ENCODE results near the gene HEPN1. TPM values are rescaled to one million over a fixed set of nuclear protein-coding genes. Genes with fewer than 3 reads are reported as not detected.

Gene HEPN1
- total and polyA plus RNA-seq, 10 of the 15 experiments (the other 5 are each of a cell fraction or from before 2014, with no cell fraction given): not detected

DNA sequence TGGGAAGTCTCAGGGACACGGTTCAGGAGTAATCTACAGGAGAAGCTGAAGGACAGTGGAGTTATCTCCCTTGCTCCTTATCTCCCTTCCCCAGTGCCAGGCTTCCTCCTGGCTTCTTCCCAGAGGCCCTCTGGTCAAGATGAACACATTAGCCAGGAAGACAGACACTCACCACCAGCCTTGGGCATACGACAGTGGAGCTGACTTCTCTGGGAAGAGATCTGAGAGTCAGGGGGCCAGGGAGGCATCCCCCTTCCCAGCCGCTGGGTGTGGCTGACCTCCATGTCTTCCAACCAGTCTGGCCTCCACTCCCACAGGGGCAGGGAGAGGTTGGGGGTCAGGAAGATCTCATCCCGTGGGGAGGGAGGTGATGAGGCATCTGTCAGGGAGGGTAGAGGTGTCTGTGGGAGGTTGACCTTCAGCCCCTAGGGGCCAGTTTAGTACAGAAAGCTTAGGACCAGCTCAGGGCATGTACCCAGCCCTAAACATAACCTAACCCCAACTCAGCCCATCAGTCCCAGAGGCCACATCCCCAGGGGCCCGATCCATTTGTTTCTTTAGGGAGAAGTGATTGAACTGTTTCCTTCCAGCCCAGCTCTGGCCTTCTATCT lies 34.1 kb upstream of the HEPN1 start:
- H3K27me3 ChIP-seq (replicated peaks in 1 of 2; ENCODE audit: control insufficient read depth in 2 of 2, insufficient read depth in 2 of 2, low read length in 1 of 2): peaks cover 0 to 4% of the 10 kb centered on the region in 2 experiments; a peak in 2 of 4 replicates
- ChIA-PET CTCF (interaction anchor here (1.0 kb wide), 1 partner anchor 18 kb away, joined by 3 read pairs; no protein-coding TSS in a partner anchor), SMC1A (ENCODE audit: uncharacterized antibody, unreplicated experiment) (no interaction called here), RAD21 (ENCODE audit: unreplicated experiment) (no interaction called here), POLR2A (no interaction called here)
- no peaks in the 10 kb centered on the region for H3K9me3 ChIP-seq (replicated peaks; ENCODE audit: control insufficient read depth, insufficient read depth, low read length)
- intact Hi-C loops (cut with micrococcal nuclease; ENCODE audit: unreplicated experiment): loop anchor here (10.0 kb wide), 1 partner anchor 260 kb away; no protein-coding TSS in a partner anchor
- no peak overlapping the region for H3K27ac ChIP-seq (ENCODE audit: control insufficient read depth, insufficient read depth)
- H3K4me1 ChIP-seq (ENCODE audit: control insufficient read depth, insufficient read depth, low read length): no peaks in the 10 kb centered on the region
- H2AFZ ChIP-seq (ENCODE audit: control insufficient read depth, low read depth, low read length): no peak overlapping the region
- TF ChIP-seq, protein P1, sequence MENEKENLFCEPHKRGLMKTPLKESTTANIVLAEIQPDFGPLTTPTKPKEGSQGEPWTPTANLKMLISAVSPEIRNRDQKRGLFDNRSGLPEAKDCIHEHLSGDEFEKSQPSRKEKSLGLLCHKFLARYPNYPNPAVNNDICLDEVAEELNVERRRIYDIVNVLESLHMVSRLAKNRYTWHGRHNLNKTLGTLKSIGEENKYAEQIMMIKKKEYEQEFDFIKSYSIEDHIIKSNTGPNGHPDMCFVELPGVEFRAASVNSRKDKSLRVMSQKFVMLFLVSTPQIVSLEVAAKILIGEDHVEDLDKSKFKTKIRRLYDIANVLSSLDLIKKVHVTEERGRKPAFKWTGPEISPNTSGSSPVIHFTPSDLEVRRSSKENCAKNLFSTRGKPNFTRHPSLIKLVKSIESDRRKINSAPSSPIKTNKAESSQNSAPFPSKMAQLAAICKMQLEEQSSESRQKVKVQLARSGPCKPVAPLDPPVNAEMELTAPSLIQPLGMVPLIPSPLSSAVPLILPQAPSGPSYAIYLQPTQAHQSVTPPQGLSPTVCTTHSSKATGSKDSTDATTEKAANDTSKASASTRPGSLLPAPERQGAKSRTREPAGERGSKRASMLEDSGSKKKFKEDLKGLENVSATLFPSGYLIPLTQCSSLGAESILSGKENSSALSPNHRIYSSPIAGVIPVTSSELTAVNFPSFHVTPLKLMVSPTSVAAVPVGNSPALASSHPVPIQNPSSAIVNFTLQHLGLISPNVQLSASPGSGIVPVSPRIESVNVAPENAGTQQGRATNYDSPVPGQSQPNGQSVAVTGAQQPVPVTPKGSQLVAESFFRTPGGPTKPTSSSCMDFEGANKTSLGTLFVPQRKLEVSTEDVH (IDR thresholded peaks at IDR 0.05; ENCODE audit: low read depth, partially characterized antibody): no peak
- TF ChIP-seq ZSCAN29 (IDR thresholded peaks at IDR 0.05) (no peak), CEBPB (IDR thresholded peaks at IDR 0.05; ENCODE audit: borderline replicate concordance in 1 of 2, low read depth in 2 of 2, low read length in 2 of 2) (no peak)
- TF ChIP-seq, protein P2, sequence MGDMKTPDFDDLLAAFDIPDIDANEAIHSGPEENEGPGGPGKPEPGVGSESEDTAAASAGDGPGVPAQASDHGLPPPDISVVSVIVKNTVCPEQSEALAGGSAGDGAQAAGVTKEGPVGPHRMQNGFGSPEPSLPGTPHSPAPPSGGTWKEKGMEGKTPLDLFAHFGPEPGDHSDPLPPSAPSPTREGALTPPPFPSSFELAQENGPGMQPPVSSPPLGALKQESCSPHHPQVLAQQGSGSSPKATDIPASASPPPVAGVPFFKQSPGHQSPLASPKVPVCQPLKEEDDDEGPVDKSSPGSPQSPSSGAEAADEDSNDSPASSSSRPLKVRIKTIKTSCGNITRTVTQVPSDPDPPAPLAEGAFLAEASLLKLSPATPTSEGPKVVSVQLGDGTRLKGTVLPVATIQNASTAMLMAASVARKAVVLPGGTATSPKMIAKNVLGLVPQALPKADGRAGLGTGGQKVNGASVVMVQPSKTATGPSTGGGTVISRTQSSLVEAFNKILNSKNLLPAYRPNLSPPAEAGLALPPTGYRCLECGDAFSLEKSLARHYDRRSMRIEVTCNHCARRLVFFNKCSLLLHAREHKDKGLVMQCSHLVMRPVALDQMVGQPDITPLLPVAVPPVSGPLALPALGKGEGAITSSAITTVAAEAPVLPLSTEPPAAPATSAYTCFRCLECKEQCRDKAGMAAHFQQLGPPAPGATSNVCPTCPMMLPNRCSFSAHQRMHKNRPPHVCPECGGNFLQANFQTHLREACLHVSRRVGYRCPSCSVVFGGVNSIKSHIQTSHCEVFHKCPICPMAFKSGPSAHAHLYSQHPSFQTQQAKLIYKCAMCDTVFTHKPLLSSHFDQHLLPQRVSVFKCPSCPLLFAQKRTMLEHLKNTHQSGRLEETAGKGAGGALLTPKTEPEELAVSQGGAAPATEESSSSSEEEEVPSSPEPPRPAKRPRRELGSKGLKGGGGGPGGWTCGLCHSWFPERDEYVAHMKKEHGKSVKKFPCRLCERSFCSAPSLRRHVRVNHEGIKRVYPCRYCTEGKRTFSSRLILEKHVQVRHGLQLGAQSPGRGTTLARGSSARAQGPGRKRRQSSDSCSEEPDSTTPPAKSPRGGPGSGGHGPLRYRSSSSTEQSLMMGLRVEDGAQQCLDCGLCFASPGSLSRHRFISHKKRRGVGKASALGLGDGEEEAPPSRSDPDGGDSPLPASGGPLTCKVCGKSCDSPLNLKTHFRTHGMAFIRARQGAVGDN (IDR thresholded peaks at IDR 0.05): no peak
- TF ChIP-seq, protein P3, sequence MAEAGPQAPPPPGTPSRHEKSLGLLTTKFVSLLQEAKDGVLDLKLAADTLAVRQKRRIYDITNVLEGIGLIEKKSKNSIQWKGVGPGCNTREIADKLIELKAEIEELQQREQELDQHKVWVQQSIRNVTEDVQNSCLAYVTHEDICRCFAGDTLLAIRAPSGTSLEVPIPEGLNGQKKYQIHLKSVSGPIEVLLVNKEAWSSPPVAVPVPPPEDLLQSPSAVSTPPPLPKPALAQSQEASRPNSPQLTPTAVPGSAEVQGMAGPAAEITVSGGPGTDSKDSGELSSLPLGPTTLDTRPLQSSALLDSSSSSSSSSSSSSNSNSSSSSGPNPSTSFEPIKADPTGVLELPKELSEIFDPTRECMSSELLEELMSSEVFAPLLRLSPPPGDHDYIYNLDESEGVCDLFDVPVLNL (IDR thresholded peaks at IDR 0.05; ENCODE audit: low read depth, low read length): no peak
- TF ChIP-seq, protein P4, sequence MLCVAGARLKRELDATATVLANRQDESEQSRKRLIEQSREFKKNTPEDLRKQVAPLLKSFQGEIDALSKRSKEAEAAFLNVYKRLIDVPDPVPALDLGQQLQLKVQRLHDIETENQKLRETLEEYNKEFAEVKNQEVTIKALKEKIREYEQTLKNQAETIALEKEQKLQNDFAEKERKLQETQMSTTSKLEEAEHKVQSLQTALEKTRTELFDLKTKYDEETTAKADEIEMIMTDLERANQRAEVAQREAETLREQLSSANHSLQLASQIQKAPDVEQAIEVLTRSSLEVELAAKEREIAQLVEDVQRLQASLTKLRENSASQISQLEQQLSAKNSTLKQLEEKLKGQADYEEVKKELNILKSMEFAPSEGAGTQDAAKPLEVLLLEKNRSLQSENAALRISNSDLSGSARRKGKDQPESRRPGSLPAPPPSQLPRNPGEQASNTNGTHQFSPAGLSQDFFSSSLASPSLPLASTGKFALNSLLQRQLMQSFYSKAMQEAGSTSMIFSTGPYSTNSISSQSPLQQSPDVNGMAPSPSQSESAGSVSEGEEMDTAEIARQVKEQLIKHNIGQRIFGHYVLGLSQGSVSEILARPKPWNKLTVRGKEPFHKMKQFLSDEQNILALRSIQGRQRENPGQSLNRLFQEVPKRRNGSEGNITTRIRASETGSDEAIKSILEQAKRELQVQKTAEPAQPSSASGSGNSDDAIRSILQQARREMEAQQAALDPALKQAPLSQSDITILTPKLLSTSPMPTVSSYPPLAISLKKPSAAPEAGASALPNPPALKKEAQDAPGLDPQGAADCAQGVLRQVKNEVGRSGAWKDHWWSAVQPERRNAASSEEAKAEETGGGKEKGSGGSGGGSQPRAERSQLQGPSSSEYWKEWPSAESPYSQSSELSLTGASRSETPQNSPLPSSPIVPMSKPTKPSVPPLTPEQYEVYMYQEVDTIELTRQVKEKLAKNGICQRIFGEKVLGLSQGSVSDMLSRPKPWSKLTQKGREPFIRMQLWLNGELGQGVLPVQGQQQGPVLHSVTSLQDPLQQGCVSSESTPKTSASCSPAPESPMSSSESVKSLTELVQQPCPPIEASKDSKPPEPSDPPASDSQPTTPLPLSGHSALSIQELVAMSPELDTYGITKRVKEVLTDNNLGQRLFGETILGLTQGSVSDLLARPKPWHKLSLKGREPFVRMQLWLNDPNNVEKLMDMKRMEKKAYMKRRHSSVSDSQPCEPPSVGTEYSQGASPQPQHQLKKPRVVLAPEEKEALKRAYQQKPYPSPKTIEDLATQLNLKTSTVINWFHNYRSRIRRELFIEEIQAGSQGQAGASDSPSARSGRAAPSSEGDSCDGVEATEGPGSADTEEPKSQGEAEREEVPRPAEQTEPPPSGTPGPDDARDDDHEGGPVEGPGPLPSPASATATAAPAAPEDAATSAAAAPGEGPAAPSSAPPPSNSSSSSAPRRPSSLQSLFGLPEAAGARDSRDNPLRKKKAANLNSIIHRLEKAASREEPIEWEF (IDR thresholded peaks at IDR 0.05; ENCODE audit: insufficient replicate concordance, low read depth, low read length): no peak
- no peak overlapping the region for H3K4me3 ChIP-seq
- no peak for ATAC-seq
- WGBS (ENCODE audit: insufficient coverage, insufficient replicate concordance, low lambda C conversion rate, missing lambda C conversion rate): 0% methylated on average over 5 of the region's 5 CpGs
- DNase-seq (ENCODE audit: low read depth, low spot score): no peak
- FAIRE-seq: no peak
- no TSS peak for BruUV-seq (replicated peaks)
- no peaks in the 10 kb centered on the region; a peak in 1 of 4 replicates for H3K36me3 ChIP-seq (ENCODE audit: control insufficient read depth in 2 of 2, insufficient read depth in 2 of 2, low read length in 1 of 2)
- H3K79me2 ChIP-seq (ENCODE audit: control insufficient read depth, insufficient read depth, low read length): no peaks in the 10 kb centered on the region
- H3K4me2 ChIP-seq (ENCODE audit: control insufficient read depth, insufficient read depth): no peak overlapping the region
- no peaks in the 10 kb centered on the region for H4K20me1 ChIP-seq (ENCODE audit: control insufficient read depth, insufficient read depth)
- no peak overlapping the region for H3K9ac ChIP-seq (ENCODE audit: control insufficient read depth, insufficient read depth, low read length)
- in situ Hi-C loops (cut with MboI): no loop called here

Measured in GM12878 (cell line).